GM19193 (cell line): ENCODE measurements around the gene RBCK1.
A peak's percentile ranks its signal among the peaks of the same experiment; 100 is the strongest.

Source experiments
- POLR2A ChIP-seq: IDR thresholded peaks from 4 replicates; pipeline ENCODE4 v1.6.1; 2011; ENCODE audit not compliant: insufficient read depth, insufficient read length; ENCODE audit errors: extremely low read depth

The RBCK1 gene

GRCh38 chr20:407953-408842 is at the start of gene RBCK1:
RBCK1 (plus strand) TSS chr20:408299; CDS start chr20:408758, 459 bp downstream.
- peak; percentile 73 for TF ChIP-seq POLR2A

GRCh38 chr20:358891-359555 is 49.1 kb upstream of the RBCK1 start:
- no peak for TF ChIP-seq POLR2A

GRCh38 chr20:361561-361960 is 46.5 kb upstream of the RBCK1 start:
- no peak for TF ChIP-seq POLR2A

DNA sequence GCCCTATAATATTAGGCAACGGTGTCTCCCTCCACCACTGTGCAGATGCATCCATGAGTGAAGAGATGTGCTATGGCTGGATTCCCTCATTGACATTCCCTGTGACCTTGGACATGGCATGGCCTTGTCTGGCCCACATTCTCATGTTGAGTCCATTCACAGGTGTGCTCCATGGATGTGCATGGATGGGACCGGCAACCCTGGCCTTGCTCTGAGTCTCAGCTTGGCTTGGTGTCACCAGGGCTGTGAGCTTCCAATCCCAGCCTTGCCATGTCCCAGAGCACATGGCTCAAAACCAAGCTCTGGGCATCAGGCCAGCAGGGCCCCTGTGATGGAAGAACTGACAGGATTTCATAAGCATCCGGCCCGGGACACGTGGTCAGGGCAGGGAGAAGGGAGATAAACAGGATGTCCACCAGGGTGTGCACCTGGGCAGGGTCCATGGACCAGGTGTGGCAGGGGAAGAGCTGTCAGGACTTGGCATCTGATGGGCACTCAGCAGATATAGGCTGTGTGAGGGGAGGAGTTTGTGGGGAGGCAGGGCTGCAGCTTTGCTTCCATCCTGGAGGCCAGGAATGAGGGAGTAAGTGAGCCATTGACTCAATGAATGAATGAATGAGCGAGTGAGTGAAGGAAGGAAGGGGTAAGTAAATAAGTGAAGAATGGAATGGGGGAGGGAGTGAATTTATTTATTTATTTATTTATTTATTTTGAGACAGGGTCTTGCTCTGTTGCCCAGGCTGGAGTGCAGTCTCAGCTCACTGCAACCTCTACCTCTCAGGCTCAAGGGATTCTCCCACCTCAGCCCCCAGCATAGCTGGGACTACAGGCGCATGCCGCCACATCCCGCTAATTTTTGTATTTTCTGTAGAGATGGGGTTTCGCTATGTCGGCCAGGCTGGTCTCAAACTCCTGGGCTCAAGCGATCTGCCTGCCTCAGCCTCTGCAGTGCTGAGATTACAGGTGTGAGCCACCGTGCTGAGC is 45.5 kb upstream of the RBCK1 start:
- no peak for TF ChIP-seq POLR2A

- TF ChIP-seq POLR2A: no peak
These were observed 44.6 kb upstream of the RBCK1 start for GRCh38 chr20:363319-364078.

DNA sequence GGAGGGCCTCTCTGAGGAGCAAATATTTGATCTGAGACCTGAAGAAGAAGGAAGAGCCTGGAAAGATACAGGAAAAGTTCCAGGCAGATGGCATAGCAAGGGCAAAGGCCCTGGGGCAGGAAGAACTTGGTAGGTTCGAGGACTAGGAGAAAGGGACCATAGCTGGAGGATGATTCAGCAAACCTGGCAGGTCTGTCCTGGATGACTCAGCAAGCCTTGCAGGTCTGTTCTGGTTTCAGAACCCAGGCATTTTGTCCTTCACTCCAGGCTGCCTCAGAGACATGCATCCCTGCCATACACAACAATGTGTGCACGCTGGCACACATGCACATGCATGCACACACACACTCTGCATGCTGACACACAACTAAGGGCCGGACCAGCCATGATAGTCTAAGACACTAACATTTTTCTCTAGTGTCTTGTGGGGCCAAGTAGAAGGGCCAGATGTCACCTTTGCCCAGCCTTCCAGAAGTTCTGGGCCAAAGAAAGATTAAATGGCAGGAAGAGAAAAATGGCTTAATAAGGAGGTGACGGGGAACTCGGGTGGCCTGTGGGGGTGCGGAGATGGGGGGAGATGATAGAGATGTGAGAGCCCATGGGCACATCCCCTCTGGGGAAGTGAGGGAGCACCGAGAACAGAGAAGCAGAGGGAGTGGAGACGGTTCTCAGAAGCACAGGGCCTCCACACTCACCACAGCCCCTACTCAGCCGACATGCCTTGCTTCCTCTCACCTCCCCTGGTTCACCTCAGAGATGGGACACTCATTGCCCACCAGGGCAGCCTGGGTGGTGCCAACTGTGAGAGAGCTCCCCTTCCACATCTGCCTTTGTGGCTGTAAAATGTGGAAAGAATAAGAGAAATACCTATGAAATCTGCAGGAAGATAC is 42.9 kb upstream of the RBCK1 start:
- TF ChIP-seq POLR2A: no peak

DNA sequence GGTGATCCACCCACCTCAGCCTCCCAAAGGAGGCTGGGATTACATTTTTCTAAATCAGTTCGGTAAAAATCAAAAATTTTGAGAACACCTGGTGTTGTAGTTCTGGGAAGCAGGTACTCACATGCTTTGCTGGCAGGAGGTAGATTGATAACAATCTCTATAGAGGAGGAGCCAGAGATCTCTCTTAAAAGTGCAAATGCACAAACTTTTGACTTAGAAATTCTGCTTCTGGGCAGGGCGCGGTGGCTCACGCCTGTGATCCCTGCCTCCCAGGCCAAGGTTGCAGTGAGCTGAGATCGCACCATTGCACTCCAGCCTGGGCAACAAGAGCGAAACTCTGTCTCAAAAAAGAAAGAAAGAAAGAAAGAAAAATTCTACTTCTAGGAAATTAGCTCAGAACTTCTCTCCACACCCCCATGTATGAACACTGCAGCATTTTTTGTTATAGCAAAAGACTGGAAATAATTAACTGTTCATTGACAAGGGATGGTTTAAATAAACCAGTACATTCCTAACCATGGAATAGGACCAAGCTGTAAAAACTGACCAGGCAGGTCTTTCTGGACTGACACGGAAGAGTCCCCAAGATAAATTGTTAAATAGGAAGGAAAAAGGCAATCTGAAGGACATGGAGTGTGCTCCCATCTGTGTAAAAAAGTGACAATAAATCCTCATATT is 41.9 kb upstream of the RBCK1 start:
- no peak for TF ChIP-seq POLR2A

GRCh38 chr20:366719-367485 is 41.2 kb upstream of the RBCK1 start:
- TF ChIP-seq POLR2A: no peak

DNA sequence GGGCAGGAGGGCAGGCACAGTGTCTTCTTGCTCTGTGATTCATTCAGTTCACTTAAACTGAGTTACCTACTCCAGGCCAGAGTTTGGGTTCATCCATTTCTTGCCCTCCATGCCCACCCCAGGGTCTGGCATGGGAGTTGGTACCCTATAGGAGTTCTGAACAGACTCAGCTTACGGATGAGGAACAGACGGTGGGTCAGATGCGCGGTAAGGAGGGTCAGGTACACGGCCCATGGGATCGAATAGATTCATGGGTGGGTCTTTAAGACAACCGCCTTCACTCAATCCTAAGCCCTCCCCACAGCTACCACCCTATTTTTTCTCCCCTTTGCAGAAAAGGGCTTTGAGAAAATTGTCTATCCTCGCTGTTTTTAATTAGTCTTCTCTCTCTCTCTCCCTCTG is 40.6 kb upstream of the RBCK1 start:
- no peak for TF ChIP-seq POLR2A

DNA sequence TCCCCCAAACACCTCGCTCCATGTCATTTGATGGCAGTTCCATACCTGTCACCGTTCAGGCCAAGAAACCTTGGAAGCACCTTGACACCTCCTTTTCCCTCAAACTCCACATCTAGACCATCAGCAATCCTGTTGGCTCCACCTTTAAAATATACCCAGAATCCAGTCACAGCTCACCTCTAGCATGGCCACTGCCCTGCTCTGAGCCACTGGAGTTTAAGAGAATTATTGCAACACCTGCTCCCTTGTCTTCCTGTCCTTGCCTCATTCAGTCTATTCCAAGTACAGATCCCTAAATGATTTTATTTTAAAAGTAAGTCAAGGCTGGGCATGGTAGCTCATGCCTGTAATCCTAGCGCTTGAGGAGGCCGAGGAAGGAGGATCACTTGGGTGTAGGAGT is 39.2 kb upstream of the RBCK1 start:
- no peak for TF ChIP-seq POLR2A

- TF ChIP-seq POLR2A: no peak
These were observed 37.9 kb upstream of the RBCK1 start for GRCh38 chr20:370151-370600.
